ENCODE results near the gene HTR1A.

DNA sequence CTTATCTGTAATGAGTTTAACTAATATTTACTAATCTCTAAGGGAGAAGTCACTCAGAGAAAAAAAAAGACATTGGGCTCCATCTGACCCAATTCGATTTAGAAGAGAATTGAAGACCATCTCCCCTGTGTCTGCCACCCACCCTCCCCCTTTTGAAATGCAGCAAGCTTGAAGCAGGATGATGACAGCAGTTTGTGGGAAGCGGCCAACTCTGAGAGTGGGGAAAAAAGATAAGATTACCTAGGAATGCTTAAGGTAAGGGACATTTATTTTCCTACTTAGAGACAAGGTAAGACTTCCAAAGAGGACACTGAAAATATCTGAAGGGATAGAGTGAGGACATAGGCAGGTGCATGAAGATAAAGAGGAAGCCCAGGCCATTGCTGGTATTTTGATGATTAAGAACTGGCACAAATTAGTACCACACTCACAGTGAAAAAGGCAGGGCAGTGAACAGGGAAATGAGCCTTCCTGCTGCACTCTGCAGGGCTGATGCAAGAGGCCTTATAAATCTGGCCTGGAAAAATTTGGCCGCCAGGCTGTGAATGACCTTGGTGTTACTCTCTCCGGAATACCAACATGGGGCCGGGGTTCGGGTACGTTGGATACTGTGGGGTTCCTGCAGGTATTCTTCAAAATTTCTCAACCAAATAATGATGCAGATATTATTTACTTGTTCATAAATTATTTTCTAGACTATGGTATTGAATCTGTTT lies 42.3 kb downstream of the HTR1A start:
- TF ChIP-seq, protein P1, sequence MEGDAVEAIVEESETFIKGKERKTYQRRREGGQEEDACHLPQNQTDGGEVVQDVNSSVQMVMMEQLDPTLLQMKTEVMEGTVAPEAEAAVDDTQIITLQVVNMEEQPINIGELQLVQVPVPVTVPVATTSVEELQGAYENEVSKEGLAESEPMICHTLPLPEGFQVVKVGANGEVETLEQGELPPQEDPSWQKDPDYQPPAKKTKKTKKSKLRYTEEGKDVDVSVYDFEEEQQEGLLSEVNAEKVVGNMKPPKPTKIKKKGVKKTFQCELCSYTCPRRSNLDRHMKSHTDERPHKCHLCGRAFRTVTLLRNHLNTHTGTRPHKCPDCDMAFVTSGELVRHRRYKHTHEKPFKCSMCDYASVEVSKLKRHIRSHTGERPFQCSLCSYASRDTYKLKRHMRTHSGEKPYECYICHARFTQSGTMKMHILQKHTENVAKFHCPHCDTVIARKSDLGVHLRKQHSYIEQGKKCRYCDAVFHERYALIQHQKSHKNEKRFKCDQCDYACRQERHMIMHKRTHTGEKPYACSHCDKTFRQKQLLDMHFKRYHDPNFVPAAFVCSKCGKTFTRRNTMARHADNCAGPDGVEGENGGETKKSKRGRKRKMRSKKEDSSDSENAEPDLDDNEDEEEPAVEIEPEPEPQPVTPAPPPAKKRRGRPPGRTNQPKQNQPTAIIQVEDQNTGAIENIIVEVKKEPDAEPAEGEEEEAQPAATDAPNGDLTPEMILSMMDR (IDR thresholded peaks at IDR 0.05): no peak
- TF ChIP-seq POLR2A (IDR thresholded peaks at IDR 0.05): no peak
